K562 (cell line): ENCODE measurements around the gene DSC2. TPM values are rescaled to one million over a fixed set of nuclear protein-coding genes. Genes with fewer than 3 reads are reported as not detected.

Source experiments
- BDP1 ChIP-seq: IDR thresholded peaks from 3 replicates; pipeline ENCODE4 v1.6.1; 2011; ENCODE audit not compliant: insufficient read length, insufficient read depth
- CBFB ChIP-seq: sonication (generic); formaldehyde crosslinking; IDR thresholded peaks from 2 replicates; pipeline ENCODE4 v1.4.0; 2020; ENCODE audit warnings: mild to moderate bottlenecking, missing genetic modification reagents
- CHD1 ChIP-seq: fragments of 200-600 bp; sonication (generic); IDR thresholded peaks from one replicate; pipeline ENCODE4 v1.6.1; 2012; ENCODE audit warnings: mild to moderate bottlenecking, moderate library complexity, low read length, inconsistent platforms
- CREB1 ChIP-seq, 2 experiments: sonication (generic) in 1 of 2; formaldehyde crosslinking in 1 of 2; IDR thresholded peaks; 2 replicates each; pipeline versions ENCODE4 v1.6.1 to v1.8.0; 2012 to 2022; ENCODE audit warnings: inconsistent platforms in 1 of 2, mild to moderate bottlenecking in 1 of 2, missing genetic modification reagents in 1 of 2, moderate library complexity in 1 of 2
- ESRRA ChIP-seq: fragments of 450-650 bp; IDR thresholded peaks from 2 replicates; pipeline ENCODE4 v1.6.1; 2014; ENCODE audit warnings: low read depth, mild to moderate bottlenecking, moderate library complexity, borderline replicate concordance
- GABPB1 ChIP-seq: sonication (generic); formaldehyde crosslinking; IDR thresholded peaks from 2 replicates; pipeline ENCODE4 v1.8.0; 2022; ENCODE audit warnings: mild to moderate bottlenecking, missing genetic modification reagents
- HNRNPK ChIP-seq: fragments of 200-400 bp; formaldehyde crosslinking; IDR thresholded peaks from one replicate; pipeline ENCODE4 v1.6.1; 2018; ENCODE audit warnings: mild to moderate bottlenecking, low read depth, low read length; ENCODE audit not compliant: poor library complexity, severe bottlenecking
- KDM4B ChIP-seq, 2 experiments: fragments of 450-650 bp in 1 of 2; sonication (generic) in 1 of 2; IDR thresholded peaks; 2 replicates each; pipeline ENCODE4 v1.6.1; 2016 to 2017; ENCODE audit warnings: borderline replicate concordance in 2 of 2, antibody characterized with exemption in 1 of 2, low read depth in 1 of 2, mild to moderate bottlenecking in 1 of 2
- NCOA6 ChIP-seq: fragments of 450-650 bp; IDR thresholded peaks from 2 replicates; pipeline ENCODE4 v1.6.1; 2017; ENCODE audit warnings: mild to moderate bottlenecking
- RB1 ChIP-seq: fragments of 450-650 bp; IDR thresholded peaks from 2 replicates; pipeline ENCODE4 v1.6.1; 2017; ENCODE audit warnings: low read depth, mild to moderate bottlenecking
- SAP30 ChIP-seq: fragments of 200-600 bp; sonication (generic); IDR thresholded peaks from 2 replicates; pipeline ENCODE4 v1.6.1; 2012; ENCODE audit warnings: borderline replicate concordance, low read depth, mild to moderate bottlenecking, moderate library complexity, low read length, control low read depth, inconsistent platforms; ENCODE audit not compliant: insufficient read depth, poor library complexity, severe bottlenecking
- TBP ChIP-seq: optimal IDR thresholded peaks from 2 replicates; pipeline ENCODE3; 2011; ENCODE audit warnings: low read depth, low read length, improper control_type of control experiment
- TCF3 ChIP-seq: sonication (generic); formaldehyde crosslinking; IDR thresholded peaks from 2 replicates; pipeline ENCODE4 v1.4.0; 2020; ENCODE audit warnings: mild to moderate bottlenecking, missing genetic modification reagents
- U2AF2 ChIP-seq: fragments of 200-400 bp; formaldehyde crosslinking; optimal IDR thresholded peaks from 2 replicates; pipeline ENCODE3; 2017; ENCODE audit warnings: low read depth, mild to moderate bottlenecking, low read length
- ZBTB17 ChIP-seq: fragments of 450-650 bp; formaldehyde crosslinking; IDR thresholded peaks from 2 replicates; pipeline ENCODE4 v1.4.0; 2020; ENCODE audit warnings: mild to moderate bottlenecking
- ZFX ChIP-seq: sonication (generic); formaldehyde crosslinking; IDR thresholded peaks from 2 replicates; pipeline ENCODE4 v1.8.0; 2022; ENCODE audit warnings: mild to moderate bottlenecking, missing genetic modification reagents, moderate library complexity
- ZNF395 ChIP-seq: fragments of 200-800 bp; sonication (Bioruptor generic); IDR thresholded peaks from 2 replicates; pipeline ENCODE4 v1.6.1; 2017; ENCODE audit warnings: missing genetic modification characterization, missing compliant biosample characterization
- ZNF707 ChIP-seq: fragments of 250-450 bp; sonication (Bioruptor Pico); conservative IDR thresholded peaks from 2 replicates; pipeline ENCODE4 v1.8.0; 2022; ENCODE audit warnings: inconsistent platforms, mild to moderate bottlenecking, moderate library complexity
- ZNF717 ChIP-seq: fragments of 250-450 bp; sonication (Bioruptor Pico); IDR thresholded peaks from 2 replicates; pipeline ENCODE4 v1.5.0; 2021
- ZZZ3 ChIP-seq: fragments of 450-650 bp; IDR thresholded peaks from 2 replicates; pipeline ENCODE4 v1.6.1; 2016; ENCODE audit warnings: antibody characterized with exemption, mild to moderate bottlenecking, moderate library complexity
- polyA plus RNA-seq, 8 experiments: library from polyadenylated mRNA; depleted of rRNA in 4 of 8; stranded (reverse) in 5 of 8; unstranded in 3 of 8; fragments of >200 nt; fragmentation: Nextera tagmentation in 2 of 8; fragmentation: Illumina TruSeq in 1 of 8; extraction: Ambion mirVana in 2 of 8; extraction: Trizol in 1 of 8; gene quantifications; 2 replicates each; pipeline versions ENCODE4 v1.2.1 to v1.2.3, GENCODE V29; 2011 to 2014; ENCODE audit warnings: inconsistent platforms in 1 of 8, missing spikeins in 1 of 8
- total RNA-seq, 7 experiments: library from RNA; depleted of rRNA in 6 of 7; stranded (reverse); fragments of >200 nt in 6 of 7; fragmentation: Illumina TruSeq in 2 of 7; extraction: Trizol in 2 of 7; gene quantifications; 2 replicates each; pipeline versions ENCODE4 v1.2.1 to v1.2.3, GENCODE V29; 2011 to 2021; ENCODE audit warnings: low replicate concordance in 1 of 7
- TF ChIP-seq, protein P1 (sequence below), 2 experiments: fragments of 150-350 bp in 1 of 2; IDR thresholded peaks; 2 replicates each; pipeline ENCODE4 v1.6.1; 2012 to 2016; ENCODE audit warnings: low read depth in 2 of 2, low read length in 2 of 2, mild to moderate bottlenecking in 1 of 2, moderate library complexity in 1 of 2
- TF ChIP-seq, protein P2 (sequence below): sonication (generic); formaldehyde crosslinking; IDR thresholded peaks from 2 replicates; pipeline ENCODE4 v1.8.0; 2022; ENCODE audit warnings: missing genetic modification reagents, mild to moderate bottlenecking, moderate library complexity, borderline replicate concordance

The DSC2 gene
- total and polyA plus RNA-seq, 9 of the 15 experiments (the other 6 are each of a cell fraction or from before 2014, with no cell fraction given) = 3.8 to 15.3 (median 6.4) TPM

DNA sequence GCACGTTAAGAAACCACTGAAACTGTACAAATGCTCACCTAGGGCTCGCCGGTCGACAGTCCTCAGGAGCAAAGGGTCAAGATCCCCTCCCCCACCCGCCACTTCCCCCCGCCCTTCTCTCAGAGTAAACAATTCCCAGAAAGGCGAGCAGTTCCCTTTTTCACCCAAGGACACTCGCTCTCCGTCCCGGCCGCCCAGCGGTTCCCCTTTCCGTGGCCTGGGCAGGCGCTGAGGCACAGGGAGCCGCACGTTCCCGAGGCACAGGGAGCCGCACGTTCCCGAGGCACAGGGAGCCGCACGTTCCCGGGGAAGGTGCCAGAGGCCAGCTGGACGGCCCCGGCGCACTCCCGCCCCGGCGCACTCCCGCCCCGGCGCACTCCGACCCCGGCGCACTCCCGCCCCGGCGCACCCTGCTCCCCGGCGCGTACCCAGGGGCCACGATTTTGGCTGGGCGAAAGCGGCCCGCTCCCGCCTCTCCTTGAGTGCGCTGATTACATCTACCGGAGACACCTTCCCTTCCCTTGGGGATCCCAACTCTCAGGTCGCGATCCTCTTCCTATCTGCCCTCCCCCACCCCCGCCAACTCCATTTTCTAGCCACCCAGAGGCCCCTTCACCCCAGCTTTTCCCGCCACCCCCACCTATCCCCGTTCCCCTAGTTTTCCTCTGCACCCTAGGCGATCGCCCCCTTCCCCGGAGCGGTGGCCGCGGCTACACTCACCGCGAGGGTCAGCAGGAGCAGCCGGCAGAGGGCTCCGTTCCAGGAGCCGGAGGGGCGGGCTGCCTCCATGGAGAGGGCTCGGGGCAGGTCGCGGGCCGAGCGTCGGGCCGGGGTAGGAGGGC lies 817 bp downstream of the DSC2 start (continued):
- TF ChIP-seq, protein P1, sequence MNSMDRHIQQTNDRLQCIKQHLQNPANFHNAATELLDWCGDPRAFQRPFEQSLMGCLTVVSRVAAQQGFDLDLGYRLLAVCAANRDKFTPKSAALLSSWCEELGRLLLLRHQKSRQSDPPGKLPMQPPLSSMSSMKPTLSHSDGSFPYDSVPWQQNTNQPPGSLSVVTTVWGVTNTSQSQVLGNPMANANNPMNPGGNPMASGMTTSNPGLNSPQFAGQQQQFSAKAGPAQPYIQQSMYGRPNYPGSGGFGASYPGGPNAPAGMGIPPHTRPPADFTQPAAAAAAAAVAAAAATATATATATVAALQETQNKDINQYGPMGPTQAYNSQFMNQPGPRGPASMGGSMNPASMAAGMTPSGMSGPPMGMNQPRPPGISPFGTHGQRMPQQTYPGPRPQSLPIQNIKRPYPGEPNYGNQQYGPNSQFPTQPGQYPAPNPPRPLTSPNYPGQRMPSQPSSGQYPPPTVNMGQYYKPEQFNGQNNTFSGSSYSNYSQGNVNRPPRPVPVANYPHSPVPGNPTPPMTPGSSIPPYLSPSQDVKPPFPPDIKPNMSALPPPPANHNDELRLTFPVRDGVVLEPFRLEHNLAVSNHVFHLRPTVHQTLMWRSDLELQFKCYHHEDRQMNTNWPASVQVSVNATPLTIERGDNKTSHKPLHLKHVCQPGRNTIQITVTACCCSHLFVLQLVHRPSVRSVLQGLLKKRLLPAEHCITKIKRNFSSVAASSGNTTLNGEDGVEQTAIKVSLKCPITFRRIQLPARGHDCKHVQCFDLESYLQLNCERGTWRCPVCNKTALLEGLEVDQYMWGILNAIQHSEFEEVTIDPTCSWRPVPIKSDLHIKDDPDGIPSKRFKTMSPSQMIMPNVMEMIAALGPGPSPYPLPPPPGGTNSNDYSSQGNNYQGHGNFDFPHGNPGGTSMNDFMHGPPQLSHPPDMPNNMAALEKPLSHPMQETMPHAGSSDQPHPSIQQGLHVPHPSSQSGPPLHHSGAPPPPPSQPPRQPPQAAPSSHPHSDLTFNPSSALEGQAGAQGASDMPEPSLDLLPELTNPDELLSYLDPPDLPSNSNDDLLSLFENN (IDR thresholded peaks at IDR 0.05; ENCODE audit: low read depth in 2 of 2, low read length in 2 of 2) = 0 out of 4 replicates have a peak, but pooled peaks of 1 of the 2 experiments have one; percentile 39
- TF ChIP-seq U2AF2 = no peak
- TF ChIP-seq TBP = peak; percentile 84
- peak; percentile 74; the same call in 1 of the 2 replicates for TF ChIP-seq ZFX (CRISPR knock-in tag)
- no peak for TF ChIP-seq BDP1
- no peak for TF ChIP-seq ZZZ3
- TF ChIP-seq ZNF395 (CRISPR knock-in tag) = no peak
- TF ChIP-seq ESRRA = peak; percentile 51; the same call in 1 of the 2 replicates
- 0 out of 2 replicates have a peak, but pooled peaks have one; percentile 10 for TF ChIP-seq TCF3
- TF ChIP-seq ZNF707 (CRISPR knock-in tag) = no peak
- TF ChIP-seq, protein P2, sequence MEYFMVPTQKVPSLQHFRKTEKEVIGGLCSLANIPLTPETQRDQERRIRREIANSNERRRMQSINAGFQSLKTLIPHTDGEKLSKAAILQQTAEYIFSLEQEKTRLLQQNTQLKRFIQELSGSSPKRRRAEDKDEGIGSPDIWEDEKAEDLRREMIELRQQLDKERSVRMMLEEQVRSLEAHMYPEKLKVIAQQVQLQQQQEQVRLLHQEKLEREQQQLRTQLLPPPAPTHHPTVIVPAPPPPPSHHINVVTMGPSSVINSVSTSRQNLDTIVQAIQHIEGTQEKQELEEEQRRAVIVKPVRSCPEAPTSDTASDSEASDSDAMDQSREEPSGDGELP = peak; percentile 79
- no peak for TF ChIP-seq NCOA6
- TF ChIP-seq GABPB1 = peak; percentile 37; the same call in 1 of the 2 replicates
- TF ChIP-seq HNRNPK = no peak
- peak; percentile 66 for TF ChIP-seq CHD1
- TF ChIP-seq SAP30 = peak; percentile 50
- peak; percentile 36 for TF ChIP-seq RB1
- peak; percentile 40; the same call in 1 of the 2 replicates for TF ChIP-seq ZBTB17 (CRISPR knock-in tag)
- TF ChIP-seq CREB1 (IDR thresholded peaks at IDR 0.05) = no peak
- no peak for TF ChIP-seq CREB1 (CRISPR knock-in tag; IDR thresholded peaks at IDR 0.05)
- TF ChIP-seq CBFB = no peak
- TF ChIP-seq KDM4B (IDR thresholded peaks at IDR 0.05; ENCODE audit: borderline replicate concordance in 2 of 2, low read depth in 1 of 2) = peak in 1 of 2 experiments; percentile 44; a peak in 1 of 4 replicates
- TF ChIP-seq ZNF717 = no peak
